ENCODE results near the gene GPR21. TPM values are rescaled to one million over a fixed set of nuclear protein-coding genes. Genes with fewer than 3 reads are reported as not detected.

The GPR21 gene
- total RNA-seq, 1 experiment from 2014 or later: 0.48 TPM

DNA sequence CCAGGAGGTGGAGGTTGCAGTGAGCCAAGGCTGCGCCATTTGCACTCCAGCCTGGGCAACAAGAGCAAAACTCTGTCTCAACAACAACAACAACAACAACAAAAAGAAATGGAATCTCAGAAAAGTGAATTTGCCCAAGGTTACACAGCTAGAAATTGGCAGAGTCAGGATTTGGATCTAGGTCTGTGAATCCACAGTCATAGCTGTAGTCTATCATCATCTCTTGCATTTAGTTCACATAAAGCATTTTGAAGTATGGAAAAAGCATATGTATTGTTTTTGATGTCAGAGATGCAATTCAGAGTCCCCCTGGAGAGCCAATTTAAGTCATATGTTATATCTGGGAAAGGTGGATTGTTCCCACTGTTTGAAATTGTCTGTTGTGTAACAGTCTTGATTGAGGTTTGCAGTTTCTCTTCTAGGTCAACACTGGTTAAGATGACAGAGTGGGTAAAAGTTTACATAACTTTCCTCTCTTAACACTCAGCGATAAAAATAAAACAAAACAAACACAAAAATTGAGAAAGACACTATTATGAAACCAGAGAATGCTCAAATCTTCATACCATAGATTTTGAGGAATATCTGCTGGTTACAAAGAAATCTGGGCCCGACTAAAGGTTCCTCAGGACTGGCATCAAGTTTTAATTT is 21.5 kb upstream of the GPR21 start:
- H3K36me3 ChIP-seq (replicated peaks; ENCODE audit: control insufficient read depth, insufficient read depth, low read length): peaks cover 2% of the 10 kb centered on the region
- no peak overlapping the region for H3K4me3 ChIP-seq (ENCODE audit: insufficient read depth, low read depth, low read length)
- no peak for DNase-seq
- no peaks in the 10 kb centered on the region for H3K27me3 ChIP-seq (ENCODE audit: control insufficient read depth, insufficient read depth, low read length)

GRCh38 chr9:123016631-123017030 is 16.8 kb upstream of the GPR21 start:
- no peak for DNase-seq
- Histone ChIP-seq H3K27me3 (ENCODE audit: control insufficient read depth, insufficient read depth, low read length) (no peaks in the 10 kb centered on the region), H3K36me3 (replicated peaks; ENCODE audit: control insufficient read depth, insufficient read depth, low read length) (peaks cover 4% of the 10 kb centered on the region), H3K4me3 (ENCODE audit: insufficient read depth, low read depth, low read length) (no peak overlapping the region)

DNA sequence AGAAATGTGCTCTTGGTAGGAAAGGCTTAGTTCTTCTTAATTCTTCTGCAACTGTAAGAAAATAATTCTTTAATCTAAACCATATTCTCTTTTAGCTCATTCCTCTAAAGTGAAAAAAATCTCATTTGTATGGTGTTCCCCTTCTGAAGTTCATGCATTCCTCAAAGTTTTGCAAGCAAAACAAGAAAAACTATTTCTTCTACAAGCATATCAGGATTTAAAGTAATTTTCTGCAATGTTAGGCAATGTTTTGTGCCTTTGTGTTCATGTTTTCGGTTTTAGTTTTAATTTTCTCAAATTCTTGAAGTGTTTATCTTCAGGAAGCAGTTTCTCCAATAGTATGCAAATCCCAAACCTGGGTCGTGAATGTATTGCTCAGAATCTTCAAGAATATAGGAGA is 12.7 kb upstream of the GPR21 start:
- H3K36me3 ChIP-seq (replicated peaks; ENCODE audit: control insufficient read depth, insufficient read depth, low read length): peaks cover 4% of the 10 kb centered on the region
- H3K4me3 ChIP-seq (ENCODE audit: insufficient read depth, low read depth, low read length): no peak overlapping the region
- no peaks in the 10 kb centered on the region for H3K27me3 ChIP-seq (ENCODE audit: control insufficient read depth, insufficient read depth, low read length)
- no peak for DNase-seq

- no peak overlapping the region for H3K4me3 ChIP-seq (ENCODE audit: insufficient read depth, low read depth, low read length)
- H3K27me3 ChIP-seq (ENCODE audit: control insufficient read depth, insufficient read depth, low read length): no peaks in the 10 kb centered on the region
- no peak for DNase-seq
- peaks cover 1% of the 10 kb centered on the region for H3K36me3 ChIP-seq (replicated peaks; ENCODE audit: control insufficient read depth, insufficient read depth, low read length)
These were observed 7.0 kb upstream of the GPR21 start for GRCh38 chr9:123026425-123026824.

- DNase-seq: no peak
- Histone ChIP-seq H3K36me3 (replicated peaks; ENCODE audit: control insufficient read depth, insufficient read depth, low read length) (no peaks in the 10 kb centered on the region; the same call in 1 of the 2 replicates), H3K27me3 (ENCODE audit: control insufficient read depth, insufficient read depth, low read length) (no peaks in the 10 kb centered on the region), H3K4me3 (ENCODE audit: insufficient read depth, low read depth, low read length) (no peak overlapping the region)
These were observed 6.0 kb upstream of the GPR21 start for GRCh38 chr9:123027517-123027916.

GRCh38 chr9:123028136-123028535 is 5.3 kb upstream of the GPR21 start:
- Histone ChIP-seq H3K4me3 (ENCODE audit: insufficient read depth, low read depth, low read length) (no peak overlapping the region), H3K27me3 (ENCODE audit: control insufficient read depth, insufficient read depth, low read length) (no peaks in the 10 kb centered on the region), H3K36me3 (replicated peaks; ENCODE audit: control insufficient read depth, insufficient read depth, low read length) (no peaks in the 10 kb centered on the region; the same call in 1 of the 2 replicates)
- no peak for DNase-seq

DNA sequence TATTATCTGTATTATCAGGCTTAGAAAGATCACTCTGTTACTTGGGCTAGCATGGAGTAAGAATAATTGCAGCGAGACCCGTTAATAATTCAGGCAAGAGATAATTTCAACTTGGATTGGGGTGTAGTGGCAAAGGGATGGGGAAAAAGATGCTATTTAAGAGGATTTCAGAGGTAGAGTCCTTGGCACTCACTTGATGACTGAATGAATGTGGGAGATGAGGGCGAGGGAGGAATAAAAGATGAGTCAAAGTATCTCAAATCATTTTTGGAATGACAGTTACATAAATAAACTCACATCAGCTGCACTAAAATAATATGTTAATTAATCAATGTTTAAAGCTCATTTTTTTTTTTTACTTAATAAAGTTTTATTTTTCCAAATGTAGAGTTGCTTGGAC is 4.5 kb upstream of the GPR21 start:
- H3K4me3 ChIP-seq (ENCODE audit: insufficient read depth, low read depth, low read length): no peak overlapping the region
- no peaks in the 10 kb centered on the region; the same call in 1 of the 2 replicates for H3K36me3 ChIP-seq (replicated peaks; ENCODE audit: control insufficient read depth, insufficient read depth, low read length)

DNA sequence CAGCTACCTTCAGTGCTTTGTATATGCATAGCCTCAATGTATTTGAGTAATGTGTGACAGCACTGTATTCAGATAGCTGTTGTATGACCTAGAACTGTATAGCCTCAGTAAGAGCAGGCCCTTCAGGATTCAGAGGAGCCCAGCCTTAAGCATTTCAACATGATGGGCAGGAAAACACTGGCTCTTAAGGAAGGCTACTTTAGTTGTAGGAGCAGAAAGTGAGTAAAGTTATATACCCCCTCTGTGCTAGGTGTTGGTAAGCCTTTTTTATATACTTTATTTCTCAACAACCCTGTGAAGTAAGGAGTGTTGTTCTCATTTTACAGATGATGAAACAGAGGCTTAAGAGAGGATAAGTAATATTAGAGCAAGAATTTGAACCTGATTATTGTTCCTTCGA is 1.5 kb upstream of the GPR21 start:
- Histone ChIP-seq H3K27me3 (ENCODE audit: control insufficient read depth, insufficient read depth, low read length) (no peaks in the 10 kb centered on the region), H3K4me3 (ENCODE audit: insufficient read depth, low read depth, low read length) (no peak overlapping the region), H3K36me3 (replicated peaks; ENCODE audit: control insufficient read depth, insufficient read depth, low read length) (peaks cover 1% of the 10 kb centered on the region; the same call in 1 of the 2 replicates)
- no peak for DNase-seq

More for the DNA sequence above, 4.5 kb upstream of the GPR21 start:
- DNase-seq: no peak
- no peaks in the 10 kb centered on the region for H3K27me3 ChIP-seq (ENCODE audit: control insufficient read depth, insufficient read depth, low read length)

- Histone ChIP-seq H3K36me3 (replicated peaks; ENCODE audit: control insufficient read depth, insufficient read depth, low read length) (peaks cover 1% of the 10 kb centered on the region; the same call in 1 of the 2 replicates), H3K4me3 (ENCODE audit: insufficient read depth, low read depth, low read length) (no peak overlapping the region), H3K27me3 (ENCODE audit: control insufficient read depth, insufficient read depth, low read length) (no peaks in the 10 kb centered on the region)
- no peak for DNase-seq
These were observed 566 bp downstream of the GPR21 start for GRCh38 chr9:123033864-123034601.

DNA sequence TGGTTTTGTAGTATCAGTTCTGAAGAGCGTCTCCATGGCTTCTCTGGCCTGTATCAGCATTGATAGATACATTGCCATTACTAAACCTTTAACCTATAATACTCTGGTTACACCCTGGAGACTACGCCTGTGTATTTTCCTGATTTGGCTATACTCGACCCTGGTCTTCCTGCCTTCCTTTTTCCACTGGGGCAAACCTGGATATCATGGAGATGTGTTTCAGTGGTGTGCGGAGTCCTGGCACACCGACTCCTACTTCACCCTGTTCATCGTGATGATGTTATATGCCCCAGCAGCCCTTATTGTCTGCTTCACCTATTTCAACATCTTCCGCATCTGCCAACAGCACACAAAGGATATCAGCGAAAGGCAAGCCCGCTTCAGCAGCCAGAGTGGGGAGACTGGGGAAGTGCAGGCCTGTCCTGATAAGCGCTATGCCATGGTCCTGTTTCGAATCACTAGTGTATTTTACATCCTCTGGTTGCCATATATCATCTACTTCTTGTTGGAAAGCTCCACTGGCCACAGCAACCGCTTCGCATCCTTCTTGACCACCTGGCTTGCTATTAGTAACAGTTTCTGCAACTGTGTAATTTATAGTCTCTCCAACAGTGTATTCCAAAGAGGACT is 1.5 kb downstream of the GPR21 start:
- 0 out of 2 replicates have a peak, but pooled peaks cover 1% of the 10 kb centered on the region for H3K36me3 ChIP-seq (replicated peaks; ENCODE audit: control insufficient read depth, insufficient read depth, low read length)
- DNase-seq: no peak
- no peak overlapping the region for H3K4me3 ChIP-seq (ENCODE audit: insufficient read depth, low read depth, low read length)
- H3K27me3 ChIP-seq (ENCODE audit: control insufficient read depth, insufficient read depth, low read length): no peaks in the 10 kb centered on the region

DNA sequence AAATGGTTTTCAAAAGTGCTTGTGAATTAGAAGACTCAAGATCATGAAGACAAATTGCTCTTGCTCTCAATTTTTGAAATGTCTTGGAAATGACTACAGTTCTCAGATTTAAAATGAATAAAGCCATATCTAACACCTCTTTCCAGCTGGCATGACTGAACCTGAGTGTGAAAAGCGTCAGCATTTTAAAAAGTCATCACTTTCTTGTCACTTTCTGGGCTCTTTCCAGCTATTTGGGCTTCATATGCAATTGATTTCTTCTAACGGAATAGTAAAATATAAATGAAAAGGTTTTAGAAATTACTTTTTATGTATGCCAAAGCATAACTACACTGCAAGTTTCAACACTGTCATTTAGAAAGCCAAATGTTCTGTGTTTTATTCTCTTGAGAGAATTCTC is 2.3 kb downstream of the GPR21 start:
- Histone ChIP-seq H3K4me3 (ENCODE audit: insufficient read depth, low read depth, low read length) (no peak overlapping the region), H3K36me3 (replicated peaks; ENCODE audit: control insufficient read depth, insufficient read depth, low read length) (0 out of 2 replicates have a peak, but pooled peaks cover 1% of the 10 kb centered on the region), H3K27me3 (ENCODE audit: control insufficient read depth, insufficient read depth, low read length) (no peaks in the 10 kb centered on the region)
- DNase-seq: no peak

GRCh38 chr9:123036893-123037545 is 3.6 kb downstream of the GPR21 start:
- Histone ChIP-seq H3K27me3 (ENCODE audit: control insufficient read depth, insufficient read depth, low read length) (no peaks in the 10 kb centered on the region), H3K4me3 (ENCODE audit: insufficient read depth, low read depth, low read length) (no peak overlapping the region), H3K36me3 (replicated peaks; ENCODE audit: control insufficient read depth, insufficient read depth, low read length) (0 out of 2 replicates have a peak, but pooled peaks cover 1% of the 10 kb centered on the region)
- DNase-seq: no peak

- H3K4me3 ChIP-seq (ENCODE audit: insufficient read depth, low read depth, low read length): no peak overlapping the region
- DNase-seq: no peak
- no peaks in the 10 kb centered on the region for H3K27me3 ChIP-seq (ENCODE audit: control insufficient read depth, insufficient read depth, low read length)
- no peaks in the 10 kb centered on the region for H3K36me3 ChIP-seq (replicated peaks; ENCODE audit: control insufficient read depth, insufficient read depth, low read length)
These were observed 6.3 kb downstream of the GPR21 start for GRCh38 chr9:123039617-123040219.

DNA sequence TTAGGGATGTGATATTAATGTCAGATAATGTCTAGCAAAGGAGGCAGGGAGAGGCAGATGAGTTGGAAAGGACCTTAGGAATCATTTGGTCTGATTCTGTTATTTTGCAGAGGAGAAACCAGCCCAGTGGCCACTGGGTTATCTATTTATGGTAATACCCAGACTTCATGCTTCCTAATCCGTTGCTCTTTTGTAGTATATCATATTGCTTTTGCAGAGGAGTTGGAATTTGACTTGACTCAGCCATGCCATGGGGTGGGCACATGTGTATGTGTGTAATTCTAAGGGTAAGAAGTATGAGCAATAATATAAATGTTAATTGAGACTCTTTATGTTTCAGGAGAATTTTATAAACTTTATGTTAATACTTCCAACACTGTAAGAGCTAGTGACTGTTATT is 7.3 kb downstream of the GPR21 start:
- H3K4me3 ChIP-seq (ENCODE audit: insufficient read depth, low read depth, low read length): no peak overlapping the region
- DNase-seq: no peak
- no peaks in the 10 kb centered on the region for H3K27me3 ChIP-seq (ENCODE audit: control insufficient read depth, insufficient read depth, low read length)
- H3K36me3 ChIP-seq (replicated peaks; ENCODE audit: control insufficient read depth, insufficient read depth, low read length): no peaks in the 10 kb centered on the region

All from H7 (cell line).